ENCODE data around the gene COX19. TPM values are rescaled to one million over a fixed set of nuclear protein-coding genes. Genes with fewer than 3 reads are reported as not detected.
"Not testable (repeated sequence)": the region's sequence is repeated elsewhere in the genome, so short reads cannot be mapped to it uniquely, and the experiment has no call there.

The COX19 gene
- total and polyA plus RNA-seq, 4 donors: 3.1 to 17.0 (median 8.8) TPM

GRCh38 chr7:945556-946255, 29.6 kb downstream of the COX19 start:
- H3K4me3 ChIP-seq (ENCODE audit: low read length in 2 of 2): no peak overlapping the region
- 82% methylated on average over 30 of the region's 30 CpGs for WGBS, 2 donors
- H3K27me3 ChIP-seq (ENCODE audit: control insufficient read depth in 1 of 2, insufficient read depth in 2 of 2, low read length in 1 of 2): no peaks in the 10 kb centered on the region
- no peaks in the 10 kb centered on the region for H3K36me3 ChIP-seq (ENCODE audit: control insufficient read depth in 1 of 2, insufficient read depth in 2 of 2, low read length in 1 of 2)
- no peaks in the 10 kb centered on the region for H3K9me3 ChIP-seq (ENCODE audit: control insufficient read depth, low read length)
- intact Hi-C loops (cut with DNase I): no loop called here
- ATAC-seq (ENCODE audit: low FRiP score) (peak; percentile 51), DNase-seq (peak; percentile 39 to 68)
- H3K4me1 ChIP-seq (ENCODE audit: control insufficient read depth in 1 of 2, insufficient read depth in 2 of 2, low read length in 2 of 2): no peaks in the 10 kb centered on the region
- no peak overlapping the region for H3K27ac ChIP-seq (ENCODE audit: low read depth in 1 of 2, low read length in 2 of 2)

GRCh38 chr7:945147-945555, 30.2 kb downstream of the COX19 start:
- H3K27ac ChIP-seq (ENCODE audit: low read depth in 1 of 2, low read length in 2 of 2): no peak overlapping the region
- 84 to 89% methylated on average over 13 of the region's 13 CpGs for WGBS, 2 donors
- no peaks in the 10 kb centered on the region for H3K36me3 ChIP-seq (ENCODE audit: control insufficient read depth in 1 of 2, insufficient read depth in 2 of 2, low read length in 1 of 2)
- no peak overlapping the region for H3K4me3 ChIP-seq (ENCODE audit: low read length in 2 of 2)
- no peaks in the 10 kb centered on the region for H3K27me3 ChIP-seq (ENCODE audit: control insufficient read depth in 1 of 2, insufficient read depth in 2 of 2, low read length in 1 of 2)
- intact Hi-C loops (cut with DNase I): no loop called here
- DNase-seq: peak; percentile 31 to 69
- H3K9me3 ChIP-seq (ENCODE audit: control insufficient read depth, low read length): no peaks in the 10 kb centered on the region
- H3K4me1 ChIP-seq (ENCODE audit: control insufficient read depth in 1 of 2, insufficient read depth in 2 of 2, low read length in 2 of 2): no peaks in the 10 kb centered on the region
- no peak for ATAC-seq (ENCODE audit: low FRiP score)

- intact Hi-C loops (cut with DNase I): no loop called here
- ATAC-seq (ENCODE audit: low FRiP score) (no peak), DNase-seq (peak in 1 of 2 donors; percentile 31)
- Histone ChIP-seq H3K27me3 (ENCODE audit: control insufficient read depth in 1 of 2, insufficient read depth in 2 of 2, low read length in 1 of 2) (no peaks in the 10 kb centered on the region), H3K27ac (ENCODE audit: low read depth in 1 of 2, low read length in 2 of 2) (no peak overlapping the region), H3K36me3 (ENCODE audit: control insufficient read depth in 1 of 2, insufficient read depth in 2 of 2, low read length in 1 of 2) (no peaks in the 10 kb centered on the region), H3K4me3 (ENCODE audit: low read length in 2 of 2) (no peak overlapping the region), H3K9me3 (ENCODE audit: control insufficient read depth, low read length) (no peaks in the 10 kb centered on the region), H3K4me1 (ENCODE audit: control insufficient read depth in 1 of 2, insufficient read depth in 2 of 2, low read length in 2 of 2) (no peaks in the 10 kb centered on the region)
- 92 to 94% methylated on average over 5 of the region's 5 CpGs for WGBS, 2 donors
These were observed 30.6 kb downstream of the COX19 start for GRCh38 chr7:944744-945143.

- H3K9me3 ChIP-seq (ENCODE audit: control insufficient read depth, low read length); H3K27ac ChIP-seq (ENCODE audit: low read depth in 1 of 2, low read length in 2 of 2); intact Hi-C loops (cut with DNase I); H3K27me3 ChIP-seq (ENCODE audit: control insufficient read depth in 1 of 2, insufficient read depth in 2 of 2, low read length in 1 of 2); ATAC-seq (ENCODE audit: low FRiP score); H3K4me3 ChIP-seq (ENCODE audit: low read length in 2 of 2); H3K36me3 ChIP-seq (ENCODE audit: control insufficient read depth in 1 of 2, insufficient read depth in 2 of 2, low read length in 1 of 2); H3K4me1 ChIP-seq (ENCODE audit: control insufficient read depth in 1 of 2, insufficient read depth in 2 of 2, low read length in 2 of 2): not testable (repeated sequence)
- peak in 1 of 2 donors; percentile 12 for DNase-seq
- 79 to 91% methylated on average over 4 of the region's 4 CpGs for WGBS, 2 donors
These were observed 31.6 kb downstream of the COX19 start for GRCh38 chr7:943793-944192.

GRCh38 chr7:940599-941408, 34.5 kb downstream of the COX19 start:
- H3K4me1 ChIP-seq (ENCODE audit: control insufficient read depth in 1 of 2, insufficient read depth in 2 of 2, low read length in 2 of 2): no peaks in the 10 kb centered on the region
- no peaks in the 10 kb centered on the region for H3K27me3 ChIP-seq (ENCODE audit: control insufficient read depth in 1 of 2, insufficient read depth in 2 of 2, low read length in 1 of 2)
- no peaks in the 10 kb centered on the region for H3K9me3 ChIP-seq (ENCODE audit: control insufficient read depth, low read length)
- intact Hi-C loops (cut with DNase I): no loop called here
- H3K36me3 ChIP-seq (ENCODE audit: control insufficient read depth in 1 of 2, insufficient read depth in 2 of 2, low read length in 1 of 2): no peaks in the 10 kb centered on the region
- no peak overlapping the region for H3K27ac ChIP-seq (ENCODE audit: low read depth in 1 of 2, low read length in 2 of 2)
- H3K4me3 ChIP-seq (ENCODE audit: low read length in 2 of 2): no peak overlapping the region
- no peak for DNase-seq
- 39 to 49% methylated on average over 2 of the region's 2 CpGs for WGBS, 2 donors
- ATAC-seq (ENCODE audit: low FRiP score): no peak

GRCh38 chr7:939843-940242, 35.5 kb downstream of the COX19 start:
- Histone ChIP-seq H3K9me3 (ENCODE audit: control insufficient read depth, low read length) (no peaks in the 10 kb centered on the region), H3K36me3 (ENCODE audit: control insufficient read depth in 1 of 2, insufficient read depth in 2 of 2, low read length in 1 of 2) (no peaks in the 10 kb centered on the region), H3K27ac (ENCODE audit: low read depth in 1 of 2, low read length in 2 of 2) (no peak overlapping the region), H3K4me1 (ENCODE audit: control insufficient read depth in 1 of 2, insufficient read depth in 2 of 2, low read length in 2 of 2) (no peaks in the 10 kb centered on the region), H3K4me3 (ENCODE audit: low read length in 2 of 2) (no peak overlapping the region), H3K27me3 (ENCODE audit: control insufficient read depth in 1 of 2, insufficient read depth in 2 of 2, low read length in 1 of 2) (no peaks in the 10 kb centered on the region)
- WGBS, 2 donors: 93% methylated on average over 4 of the region's 4 CpGs
- DNase-seq (no peak), ATAC-seq (ENCODE audit: low FRiP score) (no peak)
- intact Hi-C loops (cut with DNase I): no loop called here

GRCh38 chr7:938546-939185, 36.7 kb downstream of the COX19 start:
- no peak overlapping the region for H3K4me3 ChIP-seq (ENCODE audit: low read length in 2 of 2)
- ATAC-seq (ENCODE audit: low FRiP score) (no peak), DNase-seq (peak; percentile 35 to 69)
- no peaks in the 10 kb centered on the region for H3K36me3 ChIP-seq (ENCODE audit: control insufficient read depth in 1 of 2, insufficient read depth in 2 of 2, low read length in 1 of 2)
- WGBS, 2 donors: 95 to 96% methylated on average over 27 of the region's 27 CpGs
- no peaks in the 10 kb centered on the region for H3K9me3 ChIP-seq (ENCODE audit: control insufficient read depth, low read length)
- intact Hi-C loops (cut with DNase I): no loop called here
- H3K27me3 ChIP-seq (ENCODE audit: control insufficient read depth in 1 of 2, insufficient read depth in 2 of 2, low read length in 1 of 2): no peaks in the 10 kb centered on the region
- no peaks in the 10 kb centered on the region for H3K4me1 ChIP-seq (ENCODE audit: control insufficient read depth in 1 of 2, insufficient read depth in 2 of 2, low read length in 2 of 2)
- H3K27ac ChIP-seq (ENCODE audit: low read depth in 1 of 2, low read length in 2 of 2): no peak overlapping the region

- no peak for ATAC-seq (ENCODE audit: low FRiP score)
- no peaks in the 10 kb centered on the region for H3K36me3 ChIP-seq (ENCODE audit: control insufficient read depth in 1 of 2, insufficient read depth in 2 of 2, low read length in 1 of 2)
- no peaks in the 10 kb centered on the region for H3K27me3 ChIP-seq (ENCODE audit: control insufficient read depth in 1 of 2, insufficient read depth in 2 of 2, low read length in 1 of 2)
- H3K27ac ChIP-seq (ENCODE audit: low read depth in 1 of 2, low read length in 2 of 2): no peak overlapping the region
- intact Hi-C loops (cut with DNase I): no loop called here
- peak; percentile 13 to 43 for DNase-seq
- no peak overlapping the region for H3K4me3 ChIP-seq (ENCODE audit: low read length in 2 of 2)
- no peaks in the 10 kb centered on the region for H3K9me3 ChIP-seq (ENCODE audit: control insufficient read depth, low read length)
- no peaks in the 10 kb centered on the region for H3K4me1 ChIP-seq (ENCODE audit: control insufficient read depth in 1 of 2, insufficient read depth in 2 of 2, low read length in 2 of 2)
- WGBS, 2 donors: 86 to 91% methylated on average over 16 of the region's 16 CpGs
These were observed 37.4 kb downstream of the COX19 start for GRCh38 chr7:937856-938484.
